ENCODE data around the gene CHST1.
A peak's percentile ranks its signal among the peaks of the same experiment; 100 is the strongest.

CHST1 gene

DNA sequence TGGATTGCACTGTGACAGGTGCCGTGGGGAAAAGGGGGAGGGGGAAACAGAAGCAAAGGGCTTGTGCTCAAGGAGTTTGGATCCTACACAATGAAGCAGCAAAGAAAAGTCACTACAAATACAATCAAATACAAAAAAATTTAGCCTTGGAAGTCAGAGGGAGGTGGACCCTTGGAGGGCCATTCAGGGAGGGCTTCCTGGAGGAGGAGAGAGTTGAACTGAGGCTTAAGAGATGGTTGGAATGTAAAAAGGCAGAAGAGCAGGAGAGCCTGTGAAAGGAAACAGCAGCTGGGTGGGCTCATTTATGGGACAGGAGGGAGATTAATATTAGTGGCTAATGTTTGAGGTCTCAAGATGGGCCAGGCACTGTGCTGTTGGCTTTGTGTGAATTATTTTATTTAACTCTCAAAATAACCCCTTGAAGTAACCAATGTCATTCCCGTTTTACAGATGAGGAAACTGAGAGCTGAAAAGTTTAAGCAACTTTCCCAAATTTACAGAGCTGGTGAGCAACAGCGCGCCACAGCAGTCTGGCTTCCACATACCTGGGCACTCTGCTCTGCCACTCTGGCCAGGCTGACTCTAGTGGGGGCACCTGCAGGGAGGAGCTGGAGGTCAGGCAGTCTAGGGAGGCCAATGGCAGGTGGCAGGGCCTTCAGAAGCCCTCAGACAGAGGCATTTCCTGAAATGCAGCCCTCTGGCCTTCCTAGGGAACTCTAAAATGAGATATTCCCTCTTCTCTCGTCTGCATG lies 2.7 kb upstream of the CHST1 start:
- no peaks in the 10 kb centered on the region for H3K9me3 Mint-ChIP-seq
- no peaks in the 10 kb centered on the region for H3K36me3 Mint-ChIP-seq (ENCODE audit: low read depth)
- TF ChIP-seq, protein P1, sequence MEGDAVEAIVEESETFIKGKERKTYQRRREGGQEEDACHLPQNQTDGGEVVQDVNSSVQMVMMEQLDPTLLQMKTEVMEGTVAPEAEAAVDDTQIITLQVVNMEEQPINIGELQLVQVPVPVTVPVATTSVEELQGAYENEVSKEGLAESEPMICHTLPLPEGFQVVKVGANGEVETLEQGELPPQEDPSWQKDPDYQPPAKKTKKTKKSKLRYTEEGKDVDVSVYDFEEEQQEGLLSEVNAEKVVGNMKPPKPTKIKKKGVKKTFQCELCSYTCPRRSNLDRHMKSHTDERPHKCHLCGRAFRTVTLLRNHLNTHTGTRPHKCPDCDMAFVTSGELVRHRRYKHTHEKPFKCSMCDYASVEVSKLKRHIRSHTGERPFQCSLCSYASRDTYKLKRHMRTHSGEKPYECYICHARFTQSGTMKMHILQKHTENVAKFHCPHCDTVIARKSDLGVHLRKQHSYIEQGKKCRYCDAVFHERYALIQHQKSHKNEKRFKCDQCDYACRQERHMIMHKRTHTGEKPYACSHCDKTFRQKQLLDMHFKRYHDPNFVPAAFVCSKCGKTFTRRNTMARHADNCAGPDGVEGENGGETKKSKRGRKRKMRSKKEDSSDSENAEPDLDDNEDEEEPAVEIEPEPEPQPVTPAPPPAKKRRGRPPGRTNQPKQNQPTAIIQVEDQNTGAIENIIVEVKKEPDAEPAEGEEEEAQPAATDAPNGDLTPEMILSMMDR (IDR thresholded peaks at IDR 0.05; ENCODE audit: unreplicated experiment in 3 of 3), result no peak
- H3K4me1 Mint-ChIP-seq, result peaks cover 26% of the 10 kb centered on the region
- peak overlapping the region; percentile 3 to 85 (median 84) for H3K27ac Mint-ChIP-seq
- peaks cover 54% of the 10 kb centered on the region for H3K27me3 Mint-ChIP-seq (ENCODE audit: low read depth)
- peak overlapping the region; percentile 11 to 86 (median 86) for H3K4me3 Mint-ChIP-seq

DNA sequence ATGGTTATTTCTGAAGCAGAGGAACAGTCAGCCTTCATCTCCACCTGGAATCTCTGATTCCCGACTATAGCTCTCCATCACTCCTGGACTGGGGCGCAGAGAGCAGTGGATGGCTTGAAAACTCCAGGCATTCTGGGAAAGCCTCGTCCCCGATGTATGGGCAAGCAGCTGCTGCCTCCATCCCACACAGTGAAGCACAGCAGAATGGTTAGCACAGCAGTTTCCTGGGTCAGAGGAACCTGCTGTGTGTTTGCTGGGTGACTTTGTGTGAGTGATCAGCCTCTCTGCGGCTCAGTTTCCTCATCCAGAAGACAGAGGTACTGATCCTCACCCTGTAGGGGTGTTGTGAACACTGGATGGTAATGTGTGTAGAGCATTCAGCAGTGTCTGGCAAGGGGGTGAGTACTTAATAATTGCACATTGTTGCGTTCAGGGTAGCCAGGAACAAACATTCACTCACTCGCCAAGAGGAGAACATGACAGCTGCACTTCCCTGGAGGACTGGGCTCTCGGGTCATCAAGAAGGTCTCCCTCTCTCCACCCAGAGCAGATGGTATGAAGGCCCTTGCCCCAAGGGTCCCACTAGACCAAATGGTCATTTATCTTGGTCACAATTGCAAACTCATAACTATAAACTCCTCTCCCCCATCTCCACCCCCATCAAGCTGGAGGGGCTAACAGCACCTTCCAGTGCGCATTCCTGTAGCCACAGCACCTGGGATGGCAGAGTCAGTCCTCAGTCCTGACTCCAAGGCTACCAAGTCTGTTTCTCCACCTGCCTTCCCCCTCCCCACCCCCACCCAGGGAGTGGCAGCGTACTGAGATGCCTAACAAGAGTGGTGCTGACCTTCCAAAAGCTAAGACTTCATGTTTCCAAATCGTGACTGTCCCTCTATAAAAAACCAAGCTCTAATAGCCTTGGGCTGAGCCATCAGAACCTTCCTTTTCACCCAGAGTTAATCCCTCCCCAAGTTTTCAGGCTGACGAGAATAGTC lies 1.5 kb upstream of the CHST1 start:
- TF ChIP-seq, protein P1 (IDR thresholded peaks at IDR 0.05; ENCODE audit: unreplicated experiment in 3 of 3), result no peak
- Mint-ChIP-seq H3K9me3 (no peaks in the 10 kb centered on the region), H3K4me3 (peak overlapping the region; percentile 81 to 86 (median 86)), H3K36me3 (ENCODE audit: low read depth) (no peaks in the 10 kb centered on the region), H3K27ac (peak overlapping the region; percentile 3 to 85 (median 84)), H3K4me1 (peaks cover 36% of the 10 kb centered on the region), H3K27me3 (ENCODE audit: low read depth) (peaks cover 62% of the 10 kb centered on the region)

DNA sequence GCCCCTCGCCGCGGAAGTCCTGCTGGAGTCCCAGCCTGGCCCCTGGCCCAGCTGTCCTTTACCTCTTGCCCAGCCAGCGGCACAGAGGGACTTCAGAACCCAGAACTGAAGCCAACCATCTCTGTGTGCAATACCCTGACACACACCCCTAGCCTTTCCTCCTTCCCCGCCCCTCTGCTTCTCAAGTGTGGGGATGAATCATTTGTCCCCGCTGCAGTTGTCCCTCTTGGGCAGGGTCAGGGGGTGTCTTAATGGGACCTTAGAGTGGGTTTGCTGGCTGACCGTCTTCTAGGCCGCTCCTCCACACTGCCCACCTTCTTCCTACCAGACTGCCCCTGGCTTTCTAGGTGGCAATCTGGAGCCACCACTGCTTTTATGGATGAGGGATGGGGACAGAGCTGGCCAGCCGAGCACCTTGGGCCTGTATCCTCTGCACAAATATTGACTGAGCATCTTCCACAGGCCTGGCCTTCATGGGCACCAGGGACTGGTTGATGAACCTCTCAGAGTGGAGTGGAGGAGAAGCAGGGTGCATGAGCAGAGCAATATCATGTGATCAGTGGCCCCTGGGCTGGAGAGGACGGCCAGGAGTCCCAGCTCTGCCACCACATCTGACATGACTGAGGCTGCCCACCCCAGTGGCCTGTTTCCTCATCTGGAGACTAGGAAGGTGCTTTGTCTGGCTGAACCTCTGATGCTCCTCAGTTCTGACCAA lies 668 bp upstream of the CHST1 start:
- Mint-ChIP-seq H3K36me3 (ENCODE audit: low read depth) (no peaks in the 10 kb centered on the region), H3K4me3 (peak overlapping the region; percentile 81 to 86 (median 86)), H3K4me1 (peaks cover 45% of the 10 kb centered on the region), H3K27ac (no peak overlapping the region), H3K9me3 (no peaks in the 10 kb centered on the region), H3K27me3 (ENCODE audit: low read depth) (peaks cover 69% of the 10 kb centered on the region)
- TF ChIP-seq, protein P1 (IDR thresholded peaks at IDR 0.05; ENCODE audit: unreplicated experiment in 3 of 3), result no peak

DNA sequence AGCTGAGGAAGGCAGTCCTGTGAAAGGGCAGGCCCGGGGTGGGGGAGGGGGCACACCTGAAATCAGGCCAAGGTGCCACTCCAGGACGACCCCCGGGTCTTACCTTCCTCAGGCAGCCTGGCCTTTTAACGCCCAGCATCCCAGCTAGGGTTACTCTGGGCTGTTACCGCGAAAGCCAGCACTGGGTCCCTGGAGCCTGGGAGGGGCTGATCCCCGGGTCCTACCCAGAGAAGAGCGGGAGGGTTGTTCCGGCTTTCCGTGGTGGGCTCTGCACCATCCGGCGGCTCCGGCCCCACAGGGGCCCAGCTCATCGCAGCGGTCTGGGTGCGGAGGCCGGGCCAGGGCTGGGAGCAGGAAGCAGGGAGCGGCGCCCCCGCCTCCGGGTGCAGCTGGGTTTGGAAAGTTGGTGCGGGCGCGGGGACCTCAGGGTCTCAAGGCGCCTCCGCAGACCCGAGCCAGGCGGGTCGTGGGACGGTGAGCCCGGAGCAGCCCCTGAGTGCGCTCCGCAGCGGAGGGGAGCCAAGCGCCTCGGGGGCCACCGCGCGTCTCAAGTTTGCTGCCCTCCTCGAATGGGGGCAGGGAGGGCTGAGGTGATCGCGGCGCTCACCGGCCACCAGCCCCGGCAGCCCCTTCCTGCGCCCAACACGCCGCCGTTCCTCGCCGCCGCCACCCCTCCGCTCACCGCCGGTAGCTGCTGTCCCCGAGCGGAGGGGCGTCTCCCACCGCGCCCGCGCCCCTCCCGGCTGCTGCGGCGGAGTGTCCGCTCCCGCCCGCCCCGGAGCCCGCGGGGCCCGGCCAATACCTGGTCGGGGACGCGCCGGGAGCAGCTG lies 831 bp downstream of the CHST1 start:
- Mint-ChIP-seq H3K4me1 (peaks cover 58% of the 10 kb centered on the region), H3K27me3 (ENCODE audit: low read depth) (peaks cover 69% of the 10 kb centered on the region), H3K36me3 (ENCODE audit: low read depth) (no peaks in the 10 kb centered on the region), H3K4me3 (peak overlapping the region; percentile 38 to 75 (median 67)), H3K27ac (no peak overlapping the region), H3K9me3 (no peaks in the 10 kb centered on the region)
- TF ChIP-seq, protein P1 (IDR thresholded peaks at IDR 0.05; ENCODE audit: unreplicated experiment in 3 of 3), result no peak

Data from nephron (organoid).